Lung (tissue), 12 donors: ENCODE results near the gene FDXR. TPM values are rescaled to one million over a fixed set of nuclear protein-coding genes. Genes with fewer than 3 reads are reported as not detected.
"Not testable (repeated sequence)": the region's sequence is repeated elsewhere in the genome, so short reads cannot be mapped to it uniquely, and the experiment has no call there.

Experiments used
- ATAC-seq: fragments of 200-7000 bp; cut with Tn5 transposase; one replicate; pipeline ENCODE4 v1.9.1; 2020; ENCODE audit warnings: moderate number of reproducible peaks; ENCODE audit not compliant: insufficient read depth, low FRiP score
- DNase-seq, 3 donors: peaks; one replicate each; pipeline ENCODE4 v3.0.0-alpha.2; 2013 to 2017
- H3K27ac ChIP-seq, 2 donors: one replicate each; pipeline ENCODE4 v1.5.1; 2013; ENCODE audit warnings: mild to moderate bottlenecking in 2 of 2, moderate library complexity in 2 of 2, control low read depth in 1 of 2, inconsistent platforms in 1 of 2, low read depth in 1 of 2, low read length in 1 of 2
- H3K27me3 ChIP-seq, 3 donors: one replicate each; pipeline ENCODE4 v1.5.1; 2013; ENCODE audit warnings: low read length in 2 of 3; ENCODE audit not compliant: control insufficient read depth in 3 of 3, insufficient read depth in 3 of 3
- H3K36me3 ChIP-seq, 4 donors: one replicate each; pipeline ENCODE4 v1.5.1; 2013; ENCODE audit warnings: low read length in 4 of 4, mild to moderate bottlenecking in 1 of 4, moderate library complexity in 1 of 4; ENCODE audit not compliant: control insufficient read depth in 4 of 4, insufficient read depth in 4 of 4
- H3K4me1 ChIP-seq, 5 donors: one replicate each; pipeline ENCODE4 v1.5.1; 2013; ENCODE audit warnings: low read length in 5 of 5, mild to moderate bottlenecking in 2 of 5, moderate library complexity in 1 of 5; ENCODE audit not compliant: control insufficient read depth in 5 of 5, insufficient read depth in 5 of 5
- H3K4me3 ChIP-seq: one replicate; pipeline ENCODE4 v1.5.1; 2013; ENCODE audit warnings: mild to moderate bottlenecking, control low read depth, moderate library complexity
- H3K9ac ChIP-seq, 2 donors: one replicate each; pipeline ENCODE4 v1.5.1; 2013; ENCODE audit warnings: low read length in 2 of 2, control low read depth in 1 of 2; ENCODE audit not compliant: insufficient read depth in 1 of 2
- H3K9me3 ChIP-seq, 4 donors: one replicate each; pipeline ENCODE4 v1.5.1; 2013; ENCODE audit warnings: low read length in 3 of 4, mild to moderate bottlenecking in 1 of 4, moderate library complexity in 1 of 4; ENCODE audit not compliant: control insufficient read depth in 4 of 4, insufficient read depth in 3 of 4
- whole genome bisulfite sequencing, 2 donors: extraction: QIAGEN DNeasy Blood & Tissue Kit; methylation state at CpG; one replicate each; pipeline ENCODE4 v1.1.7; 2013; 5-methylcytosine and 5-hydroxymethylcytosine counted together
- polyA plus RNA-seq, 2 donors: library from polyadenylated mRNA; stranded (reverse); fragments of 200-250 nt; gene quantifications; one replicate each; pipeline ENCODE4 v1.2.1, GENCODE V29; 2013
- total RNA-seq, 2 donors: library from RNA; depleted of rRNA in 1 of 2; stranded (reverse); fragments of >200 nt in 1 of 2; gene quantifications; one replicate each; pipeline ENCODE4 v1.2.1, GENCODE V29; 2014 to 2021
- TF ChIP-seq, protein P1 (sequence below): IDR thresholded peaks from 2 replicates; pipeline ENCODE4 v1.5.1; 2012; ENCODE audit warnings: mild to moderate bottlenecking; ENCODE audit errors: control extremely low read depth, extremely low read depth
- donor health status: control.
- donor health status: control.
- donor health status: Bipolar disorder and iron deficiency.
- donor health status: healthy.
- donor health status: DM: yes; HTN: yes; CAD: no.

FDXR gene
- total and polyA plus RNA-seq, 4 donors: 7.8 to 17.5 (median 10.7) TPM

DNA sequence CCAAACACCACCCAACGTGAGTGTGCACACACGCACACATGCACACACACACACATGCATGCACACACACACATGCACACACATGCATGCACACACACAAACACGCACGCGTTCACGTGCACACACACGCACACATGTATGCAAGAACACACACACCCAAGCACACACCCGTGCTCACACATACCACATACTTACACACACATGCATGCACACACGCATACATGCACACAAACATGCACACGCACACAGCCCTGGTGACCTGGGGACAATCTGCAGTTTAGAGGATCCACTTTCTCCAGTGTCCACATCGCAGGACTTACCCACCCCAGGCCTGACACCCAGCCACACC, 44.0 kb upstream of the FDXR start:
- Histone ChIP-seq H3K27ac (no peak overlapping the region), H3K4me1 (peaks cover 0 to 9% (median 0%) of the 10 kb centered on the region in 5 donors), H3K36me3 (no peaks in the 10 kb centered on the region), H3K9ac (no peak overlapping the region), H3K27me3 (peaks cover 4 to 11% (median 9%) of the 10 kb centered on the region in 3 donors), H3K9me3 (no peaks in the 10 kb centered on the region), H3K4me3 (no peak overlapping the region)
- ATAC-seq (no peak), DNase-seq (no peak)
- WGBS, 2 donors: 89 to 90% methylated on average over 11 of the region's 11 CpGs
- TF ChIP-seq, protein P1, sequence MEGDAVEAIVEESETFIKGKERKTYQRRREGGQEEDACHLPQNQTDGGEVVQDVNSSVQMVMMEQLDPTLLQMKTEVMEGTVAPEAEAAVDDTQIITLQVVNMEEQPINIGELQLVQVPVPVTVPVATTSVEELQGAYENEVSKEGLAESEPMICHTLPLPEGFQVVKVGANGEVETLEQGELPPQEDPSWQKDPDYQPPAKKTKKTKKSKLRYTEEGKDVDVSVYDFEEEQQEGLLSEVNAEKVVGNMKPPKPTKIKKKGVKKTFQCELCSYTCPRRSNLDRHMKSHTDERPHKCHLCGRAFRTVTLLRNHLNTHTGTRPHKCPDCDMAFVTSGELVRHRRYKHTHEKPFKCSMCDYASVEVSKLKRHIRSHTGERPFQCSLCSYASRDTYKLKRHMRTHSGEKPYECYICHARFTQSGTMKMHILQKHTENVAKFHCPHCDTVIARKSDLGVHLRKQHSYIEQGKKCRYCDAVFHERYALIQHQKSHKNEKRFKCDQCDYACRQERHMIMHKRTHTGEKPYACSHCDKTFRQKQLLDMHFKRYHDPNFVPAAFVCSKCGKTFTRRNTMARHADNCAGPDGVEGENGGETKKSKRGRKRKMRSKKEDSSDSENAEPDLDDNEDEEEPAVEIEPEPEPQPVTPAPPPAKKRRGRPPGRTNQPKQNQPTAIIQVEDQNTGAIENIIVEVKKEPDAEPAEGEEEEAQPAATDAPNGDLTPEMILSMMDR: no peak

GRCh38 chr17:74916136-74916850, 43.5 kb upstream of the FDXR start:
- H3K9ac ChIP-seq: no peak overlapping the region
- DNase-seq (no peak), ATAC-seq (no peak)
- H3K4me3 ChIP-seq: no peak overlapping the region
- H3K27ac ChIP-seq: no peak overlapping the region
- WGBS, 2 donors: 86 to 92% methylated on average over 13 of the region's 13 CpGs
- TF ChIP-seq, protein P1: no peak
- H3K27me3 ChIP-seq: peaks cover 4 to 9% (median 8%) of the 10 kb centered on the region in 3 donors
- H3K9me3 ChIP-seq: no peaks in the 10 kb centered on the region
- peaks cover 0 to 4% (median 0%) of the 10 kb centered on the region in 5 donors for H3K4me1 ChIP-seq
- H3K36me3 ChIP-seq: no peaks in the 10 kb centered on the region

DNA sequence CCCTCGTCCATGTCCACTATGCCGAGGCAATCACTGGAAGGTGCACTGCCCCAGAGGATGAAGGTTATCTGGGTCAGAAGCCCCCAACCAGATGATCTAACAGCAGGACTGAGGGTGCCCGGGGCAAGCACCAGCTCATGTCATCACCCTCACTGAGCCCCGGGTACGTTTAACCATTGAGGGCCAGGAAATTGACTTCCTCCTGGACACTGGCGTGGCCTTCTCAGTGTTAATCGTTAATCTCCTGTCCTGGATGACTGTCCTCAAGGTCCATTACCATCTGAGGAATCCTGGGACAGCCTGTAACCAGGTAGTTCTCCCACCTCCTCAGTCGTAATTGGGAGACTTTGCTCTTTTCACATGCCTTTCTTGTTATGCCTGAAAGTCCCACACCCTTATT, 38.6 kb upstream of the FDXR start:
- H3K9ac ChIP-seq, H3K36me3 ChIP-seq, H3K9me3 ChIP-seq, ATAC-seq, H3K27ac ChIP-seq, H3K4me1 ChIP-seq, H3K4me3 ChIP-seq, H3K27me3 ChIP-seq, DNase-seq: not testable (repeated sequence)
- 68 to 83% methylated on average over 8 of the region's 8 CpGs for WGBS, 2 donors

DNA sequence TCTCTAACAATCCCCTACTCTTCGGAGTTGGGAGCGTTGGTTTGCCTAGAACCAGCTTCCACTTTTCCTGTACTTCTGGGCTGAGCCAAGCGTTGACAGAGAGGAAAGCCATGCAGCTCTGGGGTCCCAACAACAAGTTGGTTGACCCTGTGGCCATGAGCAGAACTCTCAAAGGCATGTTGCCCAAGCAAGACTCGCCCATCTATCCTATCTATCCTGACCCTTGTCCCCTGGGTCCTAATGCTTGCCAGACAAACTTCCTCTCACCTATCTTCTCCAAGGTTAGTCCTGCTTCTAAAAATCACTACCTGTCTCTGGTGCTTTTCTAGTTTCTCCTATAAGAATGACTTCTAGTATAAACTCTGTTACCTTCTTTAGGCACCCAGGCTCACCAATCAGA, 36.3 kb upstream of the FDXR start:
- H3K27me3 ChIP-seq, H3K9me3 ChIP-seq, ATAC-seq, H3K9ac ChIP-seq, H3K27ac ChIP-seq, H3K36me3 ChIP-seq, H3K4me3 ChIP-seq, DNase-seq, H3K4me1 ChIP-seq: not testable (repeated sequence)
- 74 to 78% methylated on average over 4 of the region's 4 CpGs for WGBS, 2 donors
